HUES6 (cell line): ENCODE results near the gene PLD1.

Experiments used
- H3K27ac ChIP-seq: 2 replicates; pipeline ENCODE4 v1.7.0; 2013; ENCODE audit warnings: low read depth, mild to moderate bottlenecking, low read length, inconsistent platforms
- H3K27me3 ChIP-seq: 2 replicates; pipeline ENCODE4 v1.6.1; 2013; ENCODE audit warnings: low read length; ENCODE audit not compliant: control insufficient read depth, insufficient read depth
- H3K36me3 ChIP-seq: 2 replicates; pipeline ENCODE4 v1.6.1; 2013; ENCODE audit warnings: low read length; ENCODE audit not compliant: control insufficient read depth, insufficient read depth
- H3K4me1 ChIP-seq: 2 replicates; pipeline ENCODE4 v1.6.1; 2013; ENCODE audit warnings: low read length; ENCODE audit not compliant: control insufficient read depth, insufficient read depth
- H3K4me3 ChIP-seq: 2 replicates; pipeline ENCODE4 v1.5.1; 2013; ENCODE audit warnings: low read depth, low read length
- H3K9ac ChIP-seq: one replicate; pipeline ENCODE4 v1.6.1; 2013; ENCODE audit warnings: mild to moderate bottlenecking, low read length
- H3K9me3 ChIP-seq: 2 replicates; pipeline ENCODE4 v1.6.1; 2013; ENCODE audit warnings: low read depth, low read length; ENCODE audit not compliant: control insufficient read depth, insufficient read depth

The PLD1 gene

GRCh38 chr3:171690281-171690680 is 120.0 kb downstream of the PLD1 start:
- Histone ChIP-seq H3K9me3 (no peaks in the 10 kb centered on the region), H3K4me3 (no peak overlapping the region), H3K4me1 (no peaks in the 10 kb centered on the region), H3K27ac (no peak overlapping the region), H3K9ac (no peak overlapping the region), H3K36me3 (no peaks in the 10 kb centered on the region), H3K27me3 (no peaks in the 10 kb centered on the region)

- Histone ChIP-seq H3K9me3 (no peaks in the 10 kb centered on the region), H3K36me3 (no peaks in the 10 kb centered on the region), H3K9ac (no peak overlapping the region), H3K4me1 (no peaks in the 10 kb centered on the region), H3K27me3 (no peaks in the 10 kb centered on the region), H3K27ac (no peak overlapping the region), H3K4me3 (no peak overlapping the region)
Measured at GRCh38 chr3:171688593-171688992, 121.7 kb downstream of the PLD1 start.

GRCh38 chr3:171688002-171688401 is 122.3 kb downstream of the PLD1 start:
- Histone ChIP-seq H3K9me3 (no peaks in the 10 kb centered on the region), H3K36me3 (no peaks in the 10 kb centered on the region), H3K27me3 (no peaks in the 10 kb centered on the region), H3K4me1 (no peaks in the 10 kb centered on the region), H3K27ac (no peak overlapping the region), H3K9ac (no peak overlapping the region), H3K4me3 (no peak overlapping the region)

- Histone ChIP-seq H3K27me3 (no peaks in the 10 kb centered on the region), H3K9me3 (no peaks in the 10 kb centered on the region)
Measured at GRCh38 chr3:171687581-171687980, 122.7 kb downstream of the PLD1 start.

GRCh38 chr3:171687064-171687463 is 123.2 kb downstream of the PLD1 start:
- Histone ChIP-seq H3K27me3 (no peaks in the 10 kb centered on the region), H3K4me3 (no peak overlapping the region), H3K9ac (no peak overlapping the region), H3K4me1 (no peaks in the 10 kb centered on the region), H3K36me3 (no peaks in the 10 kb centered on the region), H3K9me3 (no peaks in the 10 kb centered on the region), H3K27ac (no peak overlapping the region)

More at GRCh38 chr3:171687581-171687980, 122.7 kb downstream of the PLD1 start:
- Histone ChIP-seq H3K4me1 (no peaks in the 10 kb centered on the region), H3K36me3 (no peaks in the 10 kb centered on the region), H3K27ac (no peak overlapping the region), H3K4me3 (no peak overlapping the region), H3K9ac (no peak overlapping the region)

GRCh38 chr3:171685116-171685895 is 125.0 kb downstream of the PLD1 start:
- Histone ChIP-seq H3K27me3 (no peaks in the 10 kb centered on the region), H3K4me1 (no peaks in the 10 kb centered on the region), H3K9ac (no peak overlapping the region), H3K4me3 (no peak overlapping the region), H3K9me3 (no peaks in the 10 kb centered on the region), H3K27ac (no peak overlapping the region), H3K36me3 (no peaks in the 10 kb centered on the region)

- H3K9ac ChIP-seq = no peak overlapping the region
- H3K9me3 ChIP-seq = no peaks in the 10 kb centered on the region
- no peaks in the 10 kb centered on the region for H3K4me1 ChIP-seq
- H3K36me3 ChIP-seq = no peaks in the 10 kb centered on the region
- H3K27ac ChIP-seq = no peak overlapping the region
- no peak overlapping the region for H3K4me3 ChIP-seq
- no peaks in the 10 kb centered on the region for H3K27me3 ChIP-seq
Measured at GRCh38 chr3:171684221-171684620, 126.1 kb downstream of the PLD1 start.

- H3K9ac ChIP-seq = no peak overlapping the region
- no peaks in the 10 kb centered on the region for H3K36me3 ChIP-seq
- H3K27ac ChIP-seq = no peak overlapping the region
- no peaks in the 10 kb centered on the region for H3K4me1 ChIP-seq
- H3K4me3 ChIP-seq = no peak overlapping the region
- H3K9me3 ChIP-seq = no peaks in the 10 kb centered on the region
- H3K27me3 ChIP-seq = no peaks in the 10 kb centered on the region
Measured at GRCh38 chr3:171682743-171683142, 127.5 kb downstream of the PLD1 start.

- no peaks in the 10 kb centered on the region for H3K36me3 ChIP-seq
- no peak overlapping the region for H3K9ac ChIP-seq
- no peaks in the 10 kb centered on the region for H3K9me3 ChIP-seq
- H3K4me1 ChIP-seq = no peaks in the 10 kb centered on the region
- no peak overlapping the region for H3K27ac ChIP-seq
- H3K27me3 ChIP-seq = no peaks in the 10 kb centered on the region
- H3K4me3 ChIP-seq = no peak overlapping the region
Measured at GRCh38 chr3:171680726-171681411, 129.4 kb downstream of the PLD1 start.

- no peaks in the 10 kb centered on the region for H3K27me3 ChIP-seq
- no peak overlapping the region for H3K9ac ChIP-seq
- H3K36me3 ChIP-seq = no peaks in the 10 kb centered on the region
- no peak overlapping the region for H3K27ac ChIP-seq
- no peaks in the 10 kb centered on the region for H3K9me3 ChIP-seq
- H3K4me1 ChIP-seq = no peaks in the 10 kb centered on the region
- no peak overlapping the region for H3K4me3 ChIP-seq
Measured at GRCh38 chr3:171678971-171679492, 131.3 kb downstream of the PLD1 start.

- no peaks in the 10 kb centered on the region for H3K4me1 ChIP-seq
- no peaks in the 10 kb centered on the region for H3K27me3 ChIP-seq
- no peak overlapping the region for H3K27ac ChIP-seq
- no peaks in the 10 kb centered on the region for H3K9me3 ChIP-seq
- H3K4me3 ChIP-seq = no peak overlapping the region
- H3K36me3 ChIP-seq = no peaks in the 10 kb centered on the region
- no peak overlapping the region for H3K9ac ChIP-seq
Measured at GRCh38 chr3:171677706-171678105, 132.6 kb downstream of the PLD1 start.
